ENCODE data around the gene RPS6KC1. TPM values are rescaled to one million over a fixed set of nuclear protein-coding genes. Genes with fewer than 3 reads are reported as not detected.
A peak's percentile ranks its signal among the peaks of the same experiment; 100 is the strongest.
"Not testable (repeated sequence)": the region's sequence is repeated elsewhere in the genome, so short reads cannot be mapped to it uniquely, and the experiment has no call there.

Gene RPS6KC1
- total and polyA plus RNA-seq, 9 of the 15 experiments (the other 6 are each of a cell fraction or from before 2014, with no cell fraction given), result 4.3 to 34.6 (median 20.9) TPM

DNA sequence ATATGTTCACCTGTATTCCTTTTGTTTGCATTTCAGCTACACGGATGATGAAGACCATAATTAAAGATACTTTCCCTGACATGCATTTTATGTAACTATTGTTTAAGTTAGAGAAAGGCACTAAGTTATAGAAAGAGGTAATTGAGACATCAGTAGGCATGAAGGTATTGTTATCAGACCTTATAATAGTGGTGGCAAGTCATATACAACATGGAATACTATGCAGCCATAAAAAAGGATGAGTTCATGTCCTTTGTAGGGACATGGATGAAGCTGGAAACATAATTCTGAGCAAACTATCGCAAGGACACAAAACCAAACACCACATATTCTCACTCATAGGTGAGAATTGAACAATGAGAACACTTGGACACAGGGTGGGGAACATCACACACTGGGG lies 109.4 kb downstream of the RPS6KC1 start:
- 94% methylated on average over 2 of the region's 2 CpGs for WGBS (ENCODE audit: insufficient coverage, low coverage, missing lambda C conversion rate)
- POLR2A ChIA-PET; H3K9me1 ChIP-seq (ENCODE audit: control insufficient read depth, insufficient read depth, low read length); H3K27ac ChIP-seq (ENCODE audit: extremely low read depth, low read depth, low read length); in situ Hi-C loops (cut with MboI); H3K4me3 ChIP-seq; H3K79me2 ChIP-seq (ENCODE audit: control insufficient read depth, insufficient read depth, low read length); H2AFZ ChIP-seq (ENCODE audit: low read depth, low read length); H3K36me3 ChIP-seq (ENCODE audit: control insufficient read depth, insufficient read depth, low read length); FAIRE-seq; H4K20me1 ChIP-seq (replicated peaks; ENCODE audit: control insufficient read depth, insufficient read depth, low read length); DNase-seq (ENCODE audit: extremely low read depth in 1 of 4, low spot score in 3 of 4); H3K4me1 ChIP-seq (replicated peaks in 1 of 2; ENCODE audit: control insufficient read depth in 2 of 2, insufficient read depth in 2 of 2, low read length in 2 of 2); H3K9ac ChIP-seq (ENCODE audit: insufficient read depth in 1 of 2, low read depth in 2 of 2, low read length in 2 of 2); H3K9me3 ChIP-seq (replicated peaks; ENCODE audit: control insufficient read depth, insufficient read depth, low read depth, low read length); H3K27me3 ChIP-seq (ENCODE audit: control insufficient read depth in 2 of 2, insufficient read depth in 2 of 2, low read length in 2 of 2); BruUV-seq (replicated peaks); intact Hi-C loops (cut with micrococcal nuclease); CTCF ChIA-PET (ENCODE audit: low intra/inter-chr PET ratio); ATAC-seq; H3K4me2 ChIP-seq (ENCODE audit: insufficient read depth, low read length): not testable (repeated sequence)
- TF ChIP-seq RBM25 (IDR thresholded peaks at IDR 0.05; ENCODE audit: low read depth, low read length, severe bottlenecking), result peak; percentile 7
- TF ChIP-seq ZNF146 (CRISPR knock-in tag; IDR thresholded peaks at IDR 0.05; ENCODE audit: unreplicated experiment), result peak; percentile 87

DNA sequence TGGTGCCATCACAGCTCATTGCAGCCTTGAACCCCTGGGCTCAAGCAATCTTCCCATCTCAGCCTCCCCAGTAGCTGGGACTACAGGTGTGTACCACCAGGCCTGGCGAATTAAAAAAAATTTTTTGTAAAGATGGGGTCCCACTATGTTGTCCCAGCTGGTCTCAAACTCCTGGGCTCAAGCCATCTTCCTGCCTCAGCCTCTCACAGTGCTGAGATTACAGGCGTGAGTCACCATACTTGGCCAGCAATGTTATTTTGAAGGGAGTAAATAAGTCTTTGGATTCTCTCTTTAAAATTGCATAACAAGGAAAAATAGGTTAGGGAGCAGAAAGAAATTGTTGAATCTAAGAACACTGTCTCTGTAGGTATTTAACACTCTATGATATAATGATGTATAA lies 111.3 kb downstream of the RPS6KC1 start:
- intact Hi-C loops (cut with micrococcal nuclease) (no loop called here), in situ Hi-C loops (cut with MboI) (no loop called here)
- Histone ChIP-seq H3K9me1 (ENCODE audit: control insufficient read depth, insufficient read depth, low read length) (no peaks in the 10 kb centered on the region), H3K9ac (ENCODE audit: insufficient read depth in 1 of 2, low read depth in 2 of 2, low read length in 2 of 2) (no peak overlapping the region), H3K27ac (ENCODE audit: extremely low read depth, low read depth, low read length) (no peak overlapping the region), H3K9me3 (replicated peaks; ENCODE audit: control insufficient read depth, insufficient read depth, low read depth, low read length) (no peaks in the 10 kb centered on the region), H3K79me2 (ENCODE audit: control insufficient read depth, insufficient read depth, low read length) (no peaks in the 10 kb centered on the region; the same call in 2 of the 3 replicates), H3K4me3 (no peak overlapping the region), H4K20me1 (replicated peaks; ENCODE audit: control insufficient read depth, insufficient read depth, low read length) (no peaks in the 10 kb centered on the region), H3K27me3 (ENCODE audit: control insufficient read depth in 2 of 2, insufficient read depth in 2 of 2, low read length in 2 of 2) (no peaks in the 10 kb centered on the region), H3K36me3 (ENCODE audit: control insufficient read depth, insufficient read depth, low read length) (peaks cover 2% of the 10 kb centered on the region; the same call in 2 of the 3 replicates), H3K4me1 (replicated peaks in 1 of 2; ENCODE audit: control insufficient read depth in 2 of 2, insufficient read depth in 2 of 2, low read length in 2 of 2) (no peaks in the 10 kb centered on the region), H2AFZ (ENCODE audit: low read depth, low read length) (no peak overlapping the region), H3K4me2 (ENCODE audit: insufficient read depth, low read length) (no peak overlapping the region)
- 43% methylated on average over 2 of the region's 2 CpGs for WGBS (ENCODE audit: insufficient coverage, low coverage, missing lambda C conversion rate)
- CTCF ChIA-PET (ENCODE audit: low intra/inter-chr PET ratio), result no interaction called here
- BruUV-seq (replicated peaks), result no TSS peak
- no peak for ATAC-seq
- no peak for FAIRE-seq
- POLR2A ChIA-PET, result no interaction called here
- no peak for DNase-seq (ENCODE audit: extremely low read depth in 1 of 4, low spot score in 3 of 4)
- TF ChIP-seq ZNF121 (CRISPR knock-in tag; conservative IDR thresholded peaks at IDR 0.05) (peak; percentile 60), OTX1 (CRISPR knock-in tag; IDR thresholded peaks at IDR 0.05) (no peak), SMAD1 (IDR thresholded peaks at IDR 0.05; ENCODE audit: low read depth, low read length, partially characterized antibody) (no peak)

All from K562 (cell line).